Esophagus mucosa (tissue), 1 donor: ENCODE data around the gene SHROOM3. TPM values are rescaled to one million over a fixed set of nuclear protein-coding genes. Genes with fewer than 3 reads are reported as not detected.

Source experiments
- ATAC-seq: fragments of 200-7000 bp; cut with Tn5 transposase; one replicate; pipeline ENCODE4 v1.9.1; 2020
- total RNA-seq: library from RNA; stranded (reverse); gene quantifications from one replicate; pipeline ENCODE4 v1.2.4, GENCODE V29; 2023
- donor health status: DM: yes; HTN: yes; CAD: no.

The SHROOM3 gene
- total RNA-seq, 1 donor from 2014 or later: 20.7 TPM

- ATAC-seq: no peak
Measured at GRCh38 chr4:76790377-76790776, 355.3 kb downstream of the SHROOM3 start.

- no peak for ATAC-seq
Measured at GRCh38 chr4:76791479-76791878, 356.4 kb downstream of the SHROOM3 start.

- no peak for ATAC-seq
Measured at GRCh38 chr4:76792418-76792817, 357.4 kb downstream of the SHROOM3 start.

DNA sequence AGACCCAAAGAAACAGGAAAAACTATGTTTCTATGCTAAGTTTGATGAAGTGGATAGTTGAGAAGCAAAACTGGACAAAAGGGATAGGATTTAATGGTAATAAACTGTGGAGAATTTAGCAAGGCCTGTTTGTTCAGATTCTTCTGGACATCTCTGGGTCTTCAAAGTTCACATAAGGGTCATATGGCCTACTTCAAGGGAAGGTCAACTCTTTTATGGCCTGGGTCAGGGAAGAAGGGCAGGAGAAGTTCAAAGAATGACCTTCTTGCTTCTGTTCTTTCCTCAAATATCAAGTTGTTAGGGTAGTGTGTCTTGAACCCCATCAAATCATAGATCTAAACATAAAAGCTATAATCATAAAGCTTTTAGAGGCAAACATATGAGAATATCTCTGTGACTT is 360.2 kb downstream of the SHROOM3 start:
- ATAC-seq: no peak

GRCh38 chr4:76799140-76799539 is 364.1 kb downstream of the SHROOM3 start:
- ATAC-seq: no peak

DNA sequence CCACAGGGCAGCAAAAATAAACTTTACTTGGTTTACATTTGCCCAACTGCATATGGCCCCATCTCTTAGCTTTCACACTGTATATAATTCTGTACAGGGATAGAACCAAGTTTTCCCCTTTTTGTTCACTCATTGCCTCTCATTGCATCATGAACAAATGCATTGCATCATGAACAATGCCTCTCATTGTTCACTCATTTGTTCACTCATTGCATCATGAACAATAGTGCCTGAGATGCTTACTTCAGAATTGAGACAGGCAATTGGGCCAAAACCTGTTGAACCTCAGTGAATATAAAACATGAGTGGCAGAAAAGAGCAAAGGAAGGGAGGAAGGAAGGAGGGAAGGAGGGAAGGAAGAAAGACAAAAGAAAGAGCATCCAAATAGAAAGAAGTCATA is 364.7 kb downstream of the SHROOM3 start:
- no peak for ATAC-seq

DNA sequence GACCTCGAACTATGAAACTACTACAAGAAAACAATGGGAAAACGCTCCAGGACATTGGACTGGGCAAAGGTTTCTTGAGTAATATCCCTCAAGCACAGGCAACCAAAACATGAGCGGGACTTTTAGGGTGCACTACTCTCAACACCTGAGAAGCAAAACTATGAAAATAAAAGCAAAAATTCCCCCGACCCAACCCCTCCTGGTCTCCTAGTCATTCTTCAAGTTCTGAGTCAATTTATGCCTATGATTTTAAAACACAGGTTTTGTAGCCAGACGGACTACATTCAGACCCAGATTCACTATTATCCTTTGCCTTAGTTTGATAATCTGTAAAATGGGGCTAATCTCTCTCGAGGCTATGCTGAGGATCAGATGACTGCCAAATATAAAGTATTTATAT is 365.9 kb downstream of the SHROOM3 start:
- no peak for ATAC-seq

GRCh38 chr4:76801621-76802235 is 366.7 kb downstream of the SHROOM3 start:
- ATAC-seq: no peak

DNA sequence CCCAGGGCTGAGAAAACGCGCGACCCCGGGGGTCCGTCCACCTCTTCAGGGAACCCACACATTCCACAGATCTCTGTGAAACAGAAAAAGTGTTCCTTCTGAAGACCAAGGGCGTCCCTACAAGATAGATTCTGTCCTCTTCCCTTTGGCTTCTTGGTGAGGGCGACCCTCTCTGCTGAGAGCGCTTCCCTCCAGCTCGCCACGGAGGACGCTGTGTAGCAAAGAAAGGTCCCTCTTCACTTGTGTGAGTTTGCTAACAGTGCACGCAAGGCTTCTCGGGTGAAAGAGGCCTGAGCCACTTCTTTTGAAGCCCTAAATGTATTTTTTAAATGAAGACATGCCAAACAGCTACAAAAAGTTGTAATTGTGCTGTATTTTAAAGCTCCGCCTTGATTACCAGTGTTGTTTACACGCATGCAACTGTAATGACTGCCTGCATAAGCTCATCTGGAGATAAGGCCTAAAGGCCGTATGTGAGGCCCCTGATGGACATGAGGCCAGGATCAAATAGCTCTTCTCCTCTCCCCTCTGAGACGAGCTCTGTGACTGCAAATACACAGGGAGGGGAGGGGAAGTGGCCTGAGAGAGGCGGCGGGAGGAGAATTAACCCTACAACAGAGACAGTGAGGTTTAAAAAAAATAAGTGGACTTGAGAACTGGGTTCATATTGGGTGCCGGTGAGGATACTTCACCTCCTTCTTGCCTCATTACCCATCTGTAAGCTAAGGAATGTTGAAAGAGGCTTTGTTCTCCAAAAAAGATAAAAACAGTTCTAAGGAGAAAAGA is 367.4 kb downstream of the SHROOM3 start:
- ATAC-seq: no peak

DNA sequence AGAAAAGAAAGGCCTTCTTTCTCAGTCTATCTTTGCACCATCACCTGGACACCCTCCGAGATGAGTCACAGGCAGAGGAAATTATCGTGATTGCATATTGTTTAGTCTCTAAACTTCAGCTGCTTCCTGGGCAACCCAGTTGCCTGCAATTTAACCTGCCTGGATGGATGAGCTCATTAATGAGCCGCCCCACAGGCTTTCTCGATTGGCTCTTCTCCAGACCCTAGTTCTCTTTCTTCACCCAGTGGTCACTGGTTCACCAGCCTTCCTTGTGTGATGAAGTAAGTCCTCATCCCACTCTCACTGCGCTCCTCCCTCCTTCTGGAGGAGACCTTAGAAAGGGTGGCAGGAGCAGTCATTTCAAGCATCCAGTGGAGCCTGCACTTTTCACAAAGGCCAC is 368.5 kb downstream of the SHROOM3 start:
- ATAC-seq: peak; percentile 52

- ATAC-seq: no peak
Measured at GRCh38 chr4:76804096-76804495, 369.1 kb downstream of the SHROOM3 start.

GRCh38 chr4:76806346-76806745 is 371.3 kb downstream of the SHROOM3 start:
- ATAC-seq: no peak

GRCh38 chr4:76806757-76807156 is 371.7 kb downstream of the SHROOM3 start:
- ATAC-seq: no peak

- ATAC-seq: no peak
Measured at GRCh38 chr4:76809594-76810305, 374.7 kb downstream of the SHROOM3 start.

DNA sequence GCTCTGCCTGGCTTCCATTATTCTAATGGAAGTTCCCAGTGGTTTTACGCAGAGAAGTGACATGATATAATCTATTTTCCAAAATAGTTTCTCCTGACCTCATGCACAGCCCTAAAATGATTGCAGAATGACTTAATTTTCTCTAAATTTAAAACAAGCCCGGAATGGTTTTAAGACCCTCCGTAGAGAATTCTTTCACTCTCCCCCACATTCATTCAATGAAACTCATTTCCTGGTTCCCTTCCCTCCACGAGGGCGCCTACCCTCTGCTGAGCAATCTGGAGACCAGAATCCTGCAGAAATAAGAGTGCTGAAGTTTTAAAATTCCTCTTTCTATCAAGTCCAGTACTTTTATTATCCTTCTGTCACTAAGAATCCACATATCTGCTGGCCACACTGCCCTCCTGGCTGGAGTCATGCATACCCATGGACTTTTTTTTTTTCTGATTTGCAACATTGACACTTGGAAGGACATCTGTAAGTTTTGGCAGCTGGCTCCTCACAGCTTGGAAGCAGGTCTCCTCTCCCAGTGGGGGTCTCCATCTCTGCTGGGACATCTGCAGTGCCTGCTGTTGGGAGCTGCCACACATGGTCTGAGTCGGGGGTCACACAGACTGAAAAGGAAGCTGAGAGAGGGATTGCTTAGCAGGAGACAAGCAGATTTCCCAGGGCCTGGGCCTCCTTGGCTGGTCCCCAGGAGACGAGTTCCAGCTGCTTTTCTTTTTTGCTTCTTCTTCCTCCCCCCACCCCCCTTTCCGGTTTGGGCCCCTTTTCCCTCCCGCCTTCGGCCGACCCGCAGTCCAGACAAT is 376.8 kb downstream of the SHROOM3 start:
- no peak for ATAC-seq

- ATAC-seq: no peak
Measured at GRCh38 chr4:76813070-76813469, 378.0 kb downstream of the SHROOM3 start.

- ATAC-seq: no peak
Measured at GRCh38 chr4:76821641-76822040, 386.6 kb downstream of the SHROOM3 start.

- no peak for ATAC-seq
Measured at GRCh38 chr4:76822303-76822702, 387.3 kb downstream of the SHROOM3 start.

- ATAC-seq: no peak
Measured at GRCh38 chr4:76823495-76823894, 388.5 kb downstream of the SHROOM3 start.

DNA sequence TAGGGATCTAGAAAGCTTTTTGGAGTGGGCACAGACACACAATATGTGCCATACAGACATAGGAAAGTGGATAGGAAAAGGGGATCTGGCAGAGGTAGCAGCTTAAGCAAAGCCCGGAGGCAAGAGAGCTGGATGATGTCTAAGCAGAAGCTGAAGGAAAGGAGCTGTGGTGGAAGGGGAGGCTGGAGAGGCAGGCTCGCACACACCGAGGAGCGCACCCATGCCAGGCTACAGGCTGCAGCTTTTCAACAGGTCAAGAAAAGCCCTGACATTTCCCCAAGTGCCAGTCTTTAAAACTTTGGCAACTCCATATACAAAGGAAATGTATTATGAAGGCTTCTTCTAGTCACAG is 395.6 kb downstream of the SHROOM3 start:
- no peak for ATAC-seq

- peak; percentile 43 for ATAC-seq
Measured at GRCh38 chr4:76830964-76831703, 396.1 kb downstream of the SHROOM3 start.

DNA sequence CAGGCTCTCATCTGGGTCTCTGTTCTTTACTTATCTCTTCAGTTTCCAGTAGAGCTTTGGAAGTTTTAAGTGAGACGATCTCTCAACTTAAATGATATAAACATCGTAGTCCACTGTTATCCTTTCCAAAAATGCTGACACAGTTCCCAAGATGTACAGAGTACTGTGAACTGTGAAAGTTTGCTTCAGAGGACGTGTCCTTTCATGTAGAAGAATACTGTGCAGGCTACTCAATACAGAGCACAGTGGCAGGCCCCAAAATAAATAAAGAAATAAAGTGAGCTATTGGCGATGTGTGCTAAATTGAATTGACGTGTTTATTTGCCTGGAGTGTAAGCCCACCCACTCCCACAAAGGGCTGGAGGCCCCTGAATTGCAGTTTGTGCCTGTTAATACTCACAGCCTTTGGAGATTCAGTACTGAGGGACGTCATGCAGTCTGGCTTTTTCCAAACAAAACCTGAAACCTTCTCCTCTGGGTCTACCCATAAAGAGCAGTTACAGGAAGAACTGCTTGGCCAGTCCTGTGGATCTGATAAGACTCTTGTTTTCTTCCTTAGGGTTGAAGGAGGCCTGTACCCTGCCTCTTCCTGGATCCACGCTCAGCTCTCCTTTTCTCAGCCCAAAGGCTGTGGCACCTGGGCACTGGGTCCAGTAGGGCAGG is 396.8 kb downstream of the SHROOM3 start:
- ATAC-seq: peak; percentile 48
